Epithelial cell of esophagus (primary cell): ENCODE data around the gene CROCC.
"Not testable (repeated sequence)": the region's sequence is repeated elsewhere in the genome, so short reads cannot be mapped to it uniquely, and the experiment has no call there.

Experiments used
- DNase-seq: peaks from one replicate; pipeline ENCODE4 v3.0.0; 2010; ENCODE audit warnings: low read depth
- H3K4me3 ChIP-seq: 2 replicates; pipeline ENCODE4 v1.5.1; 2011; ENCODE audit warnings: mild to moderate bottlenecking, low read length, control low read depth
- CTCF ChIP-seq: IDR thresholded peaks from 2 replicates; pipeline ENCODE4 v1.5.1; 2011; ENCODE audit warnings: low read depth, mild to moderate bottlenecking, low read length, control low read depth, inconsistent platforms; ENCODE audit not compliant: insufficient read depth; ENCODE audit errors: missing control alignments

Gene CROCC

GRCh38 chr1:16915627-16915973, 6.1 kb upstream of the CROCC start:
- H3K4me3 ChIP-seq = no peak overlapping the region
- DNase-seq = no peak
- TF ChIP-seq CTCF = peak; percentile 31

GRCh38 chr1:16916036-16916880, 5.5 kb upstream of the CROCC start:
- not testable (repeated sequence) for DNase-seq

GRCh38 chr1:16918371-16918770, 3.4 kb upstream of the CROCC start:
- no peak overlapping the region for H3K4me3 ChIP-seq
- TF ChIP-seq CTCF = no peak
- DNase-seq = no peak

More at GRCh38 chr1:16916036-16916880, 5.5 kb upstream of the CROCC start:
- not testable (repeated sequence) for H3K4me3 ChIP-seq

GRCh38 chr1:16918936-16919665, 2.6 kb upstream of the CROCC start:
- not testable (repeated sequence) for H3K4me3 ChIP-seq

GRCh38 chr1:16920951-16921350, 780 bp upstream of the CROCC start:
- H3K4me3 ChIP-seq = no peak overlapping the region
- no peak for TF ChIP-seq CTCF
- no peak for DNase-seq

More at GRCh38 chr1:16918936-16919665, 2.6 kb upstream of the CROCC start:
- not testable (repeated sequence) for DNase-seq

- no peak for DNase-seq
- H3K4me3 ChIP-seq = no peak overlapping the region
- no peak for TF ChIP-seq CTCF
These were observed 735 bp downstream of the CROCC start for GRCh38 chr1:16922466-16922865.

- no peak for TF ChIP-seq CTCF
- no peak for DNase-seq
- no peak overlapping the region for H3K4me3 ChIP-seq
These were observed 1.2 kb downstream of the CROCC start for GRCh38 chr1:16922885-16923431.
